Activated T-cell treated with anti-CD3 and anti-CD28 coated beads for 48 hours (primary cell): Measurements from ENCODE around the gene TBC1D19.
"Not testable (repeated sequence)": the region's sequence is repeated elsewhere in the genome, so short reads cannot be mapped to it uniquely, and the experiment has no call there.

Experiments
- DNase-seq: peaks from one replicate; pipeline ENCODE4 v3.0.0-alpha.2; 2020; ENCODE audit warnings: low read depth

Gene TBC1D19

GRCh38 chr4:26596843-26597242, 13.0 kb downstream of the TBC1D19 start:
- DNase-seq = no peak

DNA sequence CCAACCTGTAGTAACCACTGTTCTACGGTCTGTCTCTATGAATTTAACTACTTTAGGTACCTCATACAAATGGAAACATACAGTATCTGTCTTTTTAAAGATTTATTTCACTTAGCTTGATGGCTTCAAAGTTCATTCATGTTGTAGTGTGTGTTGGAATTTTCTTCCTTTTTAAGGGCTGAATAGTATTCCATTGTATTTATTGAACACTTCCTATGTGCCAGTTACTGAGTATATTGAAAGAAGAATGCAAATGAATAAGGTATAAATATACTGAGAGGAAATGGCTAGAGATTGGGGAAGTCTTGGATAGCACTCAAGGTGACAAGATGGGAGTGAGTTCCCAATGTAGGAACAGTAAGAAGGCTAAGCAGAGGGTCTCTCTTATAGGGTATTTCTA, 17.3 kb downstream of the TBC1D19 start:
- DNase-seq = no peak

DNA sequence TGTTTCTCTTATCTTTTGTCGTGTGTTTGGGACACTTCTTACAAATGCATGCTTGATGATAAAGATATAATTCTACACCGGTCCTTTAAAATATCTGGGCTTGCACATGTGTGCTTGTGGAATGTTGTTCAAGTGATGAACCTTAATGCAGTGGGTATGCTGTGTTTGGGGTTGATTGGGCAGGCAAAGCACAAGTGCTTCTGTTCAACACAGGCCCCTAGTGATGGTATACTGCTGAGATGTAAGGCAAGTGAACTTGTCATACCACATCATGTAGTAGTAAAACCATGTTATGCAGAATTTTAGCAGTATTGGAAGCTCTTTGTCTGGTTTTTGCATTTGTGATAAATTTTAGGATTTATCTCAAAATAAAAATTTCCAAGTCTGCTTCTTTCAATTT, 23.9 kb downstream of the TBC1D19 start:
- no peak for DNase-seq

- no peak for DNase-seq
Measured at GRCh38 chr4:26609391-26609790, 25.5 kb downstream of the TBC1D19 start.

DNA sequence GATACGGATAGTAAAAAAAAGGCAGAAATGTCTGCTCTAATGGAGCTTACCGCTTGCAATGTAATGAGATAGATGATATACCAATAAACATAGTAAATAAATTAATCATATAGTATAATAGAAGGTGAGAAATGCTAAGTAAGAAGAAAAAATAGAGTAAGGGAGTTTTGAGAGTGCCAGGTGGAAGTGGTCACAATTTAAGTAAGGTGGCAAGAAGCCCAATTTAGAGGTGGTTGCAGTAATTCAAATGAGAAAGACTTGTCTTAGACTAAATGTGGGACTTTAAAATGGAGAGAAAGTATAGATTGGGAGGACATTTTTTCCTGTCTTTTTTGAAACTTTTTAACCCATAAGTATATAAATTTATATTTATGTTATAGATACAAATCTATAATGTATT, 26.0 kb downstream of the TBC1D19 start:
- DNase-seq = no peak

GRCh38 chr4:26611372-26611771, 27.5 kb downstream of the TBC1D19 start:
- DNase-seq = no peak

- DNase-seq = no peak
Measured at GRCh38 chr4:26611885-26612284, 28.0 kb downstream of the TBC1D19 start.

GRCh38 chr4:26613237-26613636, 29.4 kb downstream of the TBC1D19 start:
- DNase-seq = no peak

GRCh38 chr4:26613735-26614134, 29.9 kb downstream of the TBC1D19 start:
- no peak for DNase-seq

DNA sequence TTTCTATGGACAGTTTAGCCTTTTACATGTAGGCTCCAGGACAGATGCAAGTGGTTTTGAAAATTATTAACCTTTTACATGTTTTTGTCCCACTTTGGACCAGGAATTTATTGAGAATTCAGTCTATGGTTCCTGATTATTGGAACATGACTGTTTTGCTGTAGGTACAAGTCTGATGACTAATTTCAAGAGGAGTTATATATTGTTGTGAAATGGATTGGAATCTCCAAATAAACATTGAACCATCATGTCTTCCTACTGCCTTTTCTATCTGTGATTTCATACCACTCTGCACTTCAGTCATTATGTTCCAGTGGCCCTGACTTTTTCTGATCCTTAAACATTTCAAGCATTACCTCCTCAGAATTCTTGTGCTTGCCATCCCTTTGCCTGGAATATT, 35.9 kb downstream of the TBC1D19 start:
- no peak for DNase-seq

DNA sequence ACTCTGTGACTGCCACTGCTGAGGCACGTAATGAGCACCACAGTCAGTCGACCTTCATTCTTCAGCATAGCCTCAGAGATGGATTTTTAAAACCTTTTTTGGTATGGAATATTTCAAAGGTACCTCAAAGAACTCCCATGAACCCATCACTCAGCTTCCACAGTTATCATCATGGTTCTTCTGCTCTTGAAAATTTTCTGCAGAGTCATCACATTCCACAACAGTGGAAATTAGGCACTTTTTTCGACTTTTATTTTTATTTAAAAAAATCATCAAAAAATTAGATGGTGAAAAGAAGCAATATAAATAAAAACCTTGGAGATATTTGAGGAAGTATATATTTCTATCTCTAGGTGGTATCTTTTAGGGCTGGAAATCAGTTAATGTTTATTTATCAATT, 37.5 kb downstream of the TBC1D19 start:
- DNase-seq = no peak

GRCh38 chr4:26622913-26623312, 39.0 kb downstream of the TBC1D19 start:
- DNase-seq = no peak

DNA sequence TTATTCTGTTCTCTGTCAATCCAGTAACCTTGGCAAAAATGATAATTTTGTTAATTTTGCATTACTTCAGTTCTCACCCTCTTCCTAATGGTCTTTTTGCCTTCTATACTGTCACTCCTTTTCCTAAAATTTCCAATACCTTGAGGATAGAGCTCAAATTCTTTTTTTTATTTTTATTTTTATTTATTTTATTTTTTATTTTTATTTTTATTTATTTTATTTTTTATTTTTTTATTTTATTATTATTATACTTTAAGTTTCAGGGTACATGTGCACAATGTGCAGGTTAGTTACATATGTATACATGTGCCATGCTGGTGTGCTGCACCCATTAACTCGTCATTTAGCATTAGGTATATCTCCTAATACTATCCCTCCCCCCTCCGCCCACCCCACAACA, 42.8 kb downstream of the TBC1D19 start:
- not testable (repeated sequence) for DNase-seq

GRCh38 chr4:26632916-26633315, 49.0 kb downstream of the TBC1D19 start:
- no peak for DNase-seq

DNA sequence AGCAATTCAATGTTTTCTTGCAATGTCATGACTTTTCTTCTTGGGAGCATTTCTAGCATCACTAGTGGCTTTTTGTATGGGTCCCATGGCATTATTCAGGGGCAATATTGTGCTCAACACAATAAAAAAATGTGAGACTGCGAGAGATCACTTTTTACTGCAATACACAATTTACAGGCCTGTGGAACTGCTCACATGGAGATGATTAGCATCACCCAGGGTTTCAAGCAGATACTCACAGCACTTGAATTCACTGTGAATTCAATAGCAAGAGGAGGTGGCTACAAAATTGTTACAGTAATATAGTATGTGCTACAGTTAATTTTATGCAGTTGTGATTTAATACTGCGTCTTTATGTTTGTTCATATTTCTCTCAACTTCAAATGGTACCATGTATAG, 50.4 kb downstream of the TBC1D19 start:
- DNase-seq = no peak

GRCh38 chr4:26636458-26636857, 52.6 kb downstream of the TBC1D19 start:
- no peak for DNase-seq

DNA sequence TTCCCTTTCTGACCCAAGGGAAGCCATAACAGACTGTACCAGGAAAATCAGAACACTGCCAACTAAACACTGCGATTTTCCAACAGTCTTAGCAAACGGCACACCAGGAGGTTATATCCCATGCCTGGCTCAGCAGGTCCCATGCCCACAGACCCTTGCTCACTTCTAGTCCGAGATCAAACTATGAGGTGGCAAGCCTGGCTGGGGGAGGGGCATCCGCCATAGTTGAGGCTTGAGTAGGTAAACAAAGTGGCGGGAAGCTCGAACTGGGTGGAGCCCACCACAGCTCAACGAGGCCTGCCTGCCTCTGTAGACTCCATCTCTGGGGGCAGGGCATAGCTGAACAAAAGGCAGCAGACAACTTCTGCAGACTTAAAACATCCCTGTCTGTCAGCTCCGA, 56.8 kb downstream of the TBC1D19 start:
- not testable (repeated sequence) for DNase-seq

DNA sequence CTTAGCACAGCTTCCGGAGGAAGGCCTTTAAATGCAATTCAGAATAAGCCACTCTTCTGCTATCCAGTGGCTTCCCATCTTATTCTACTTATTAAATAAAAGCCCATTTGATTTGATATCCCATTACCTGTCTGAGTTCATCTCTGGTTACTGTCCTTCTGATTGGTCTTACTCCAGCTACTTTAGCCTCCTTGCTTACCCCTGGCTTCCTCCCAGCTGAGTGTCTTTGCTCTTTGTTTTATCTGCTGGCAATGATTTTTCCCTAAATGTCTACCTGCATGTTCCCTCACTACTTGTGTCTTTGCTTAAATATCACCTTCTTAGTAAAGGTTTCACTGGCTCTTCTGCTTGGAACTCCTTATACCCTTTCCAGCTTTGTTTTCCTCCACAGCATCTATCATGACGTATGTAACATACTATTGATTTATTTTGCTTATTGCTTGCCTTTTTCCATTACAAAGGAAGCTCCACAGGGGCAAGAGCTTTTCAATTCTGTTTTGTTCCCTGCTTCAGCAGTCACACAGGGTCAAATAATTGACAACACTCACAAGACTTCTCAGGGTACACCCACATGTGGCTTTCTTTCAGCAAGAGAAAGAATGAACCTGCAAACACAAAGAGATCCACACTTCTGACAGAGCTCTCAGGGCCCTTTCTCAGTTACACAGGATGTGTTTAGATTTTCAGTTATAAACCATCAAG, 63.8 kb downstream of the TBC1D19 start:
- no peak for DNase-seq

DNA sequence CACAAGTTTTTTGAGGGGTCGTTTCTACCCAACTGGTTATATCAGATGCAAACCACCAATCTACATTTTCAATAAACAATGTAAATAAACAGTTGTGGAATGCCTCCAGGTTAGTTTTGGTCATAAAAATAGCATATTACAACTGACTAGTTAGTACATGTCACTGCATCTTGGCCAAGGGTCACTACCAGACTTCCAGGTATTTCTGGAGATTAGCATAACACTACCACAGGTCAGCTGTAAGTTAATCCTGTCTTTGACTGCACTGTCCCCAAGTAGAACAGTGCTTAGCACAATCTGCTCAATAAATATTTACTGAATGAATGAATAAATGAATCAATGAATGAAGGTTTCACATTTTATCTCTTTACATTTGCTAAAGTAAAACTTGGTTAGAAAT, 64.4 kb downstream of the TBC1D19 start:
- no peak for DNase-seq

DNA sequence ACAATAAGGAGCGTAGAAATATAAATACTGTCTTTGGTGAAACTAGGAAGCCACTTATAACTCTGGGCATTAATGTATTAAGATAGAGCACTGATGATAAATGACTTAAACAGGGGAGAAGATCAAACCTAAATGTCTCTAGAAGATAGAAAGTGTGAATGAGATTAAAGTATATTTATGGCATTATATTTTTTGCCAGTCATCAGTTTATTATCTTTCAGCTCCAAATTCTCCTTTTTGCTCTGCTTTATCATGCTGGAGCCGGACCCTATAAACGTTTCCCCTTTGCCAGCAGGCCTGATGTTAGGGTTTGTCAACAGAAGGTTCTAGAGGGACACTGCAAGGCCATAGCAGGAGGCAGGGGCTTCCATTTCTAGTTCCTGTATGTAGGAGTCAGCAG, 76.4 kb downstream of the TBC1D19 start:
- DNase-seq = no peak

DNA sequence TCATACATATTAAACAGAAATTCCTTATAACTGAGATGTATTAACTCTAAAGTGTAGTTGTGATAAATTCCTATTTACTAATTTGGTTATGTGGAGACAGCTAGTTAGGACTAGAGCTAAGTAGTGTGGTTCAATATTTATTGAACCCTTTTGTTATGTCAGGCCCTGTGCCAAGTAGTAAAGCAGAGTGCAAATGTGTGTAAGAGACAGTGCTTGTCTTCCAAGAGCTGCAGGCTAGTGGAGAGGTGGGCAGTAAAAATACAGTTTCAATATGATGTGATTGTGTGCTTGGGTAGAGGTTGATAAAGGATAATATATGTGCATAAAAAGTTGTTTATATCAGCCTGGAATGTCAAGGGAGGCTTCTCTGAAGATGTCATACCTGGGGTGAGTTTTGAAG, 80.0 kb downstream of the TBC1D19 start:
- DNase-seq = no peak

DNA sequence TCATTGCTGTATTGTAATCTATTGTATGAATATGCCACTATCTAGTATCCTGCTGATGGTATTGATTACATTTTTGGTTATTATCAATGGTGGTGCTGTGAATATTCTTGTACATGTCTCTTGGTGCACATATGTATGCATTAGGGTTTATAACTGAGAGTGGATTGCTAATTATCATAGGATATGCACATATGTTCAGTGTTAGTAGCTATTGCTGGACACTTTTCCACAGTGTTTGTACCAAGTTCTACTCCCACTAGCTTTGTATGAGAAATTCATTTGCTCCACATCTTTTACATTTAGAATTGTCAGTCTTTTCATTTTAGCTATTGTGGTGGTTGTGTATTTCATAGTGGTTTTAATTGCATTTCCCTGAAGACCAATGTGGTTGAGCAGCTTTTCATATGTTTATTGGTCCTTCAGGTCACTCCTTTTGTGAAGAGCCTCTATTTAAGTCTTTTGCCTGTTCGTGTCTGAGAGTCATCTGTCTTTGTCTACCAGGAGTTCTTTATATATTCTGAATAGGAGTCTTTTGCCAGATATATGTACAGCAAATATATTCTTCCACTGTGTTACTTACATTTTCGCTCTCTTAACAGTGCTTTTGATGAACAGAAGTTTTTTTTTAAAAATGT, 87.1 kb downstream of the TBC1D19 start:
- no peak for DNase-seq

GRCh38 chr4:26679040-26679695, 95.3 kb downstream of the TBC1D19 start:
- not testable (repeated sequence) for DNase-seq

DNA sequence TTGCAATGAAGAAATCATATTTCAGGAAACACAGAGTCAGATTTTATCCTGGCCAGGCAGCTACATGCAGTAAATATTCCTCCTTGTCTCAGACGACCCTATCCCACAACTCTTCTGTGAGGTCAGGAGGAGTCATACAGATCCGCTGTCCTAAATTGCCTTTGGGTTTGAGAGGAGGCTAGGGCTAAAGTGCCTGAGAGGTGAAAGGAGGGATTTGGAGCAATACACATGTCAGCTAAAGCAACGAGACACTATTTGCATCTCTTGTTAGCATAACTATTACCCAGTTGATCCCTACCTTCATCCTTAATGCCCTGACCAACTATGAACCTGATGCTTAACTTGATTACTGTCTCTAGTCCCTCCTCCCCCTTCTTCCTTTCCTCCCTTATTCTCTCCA, 98.6 kb downstream of the TBC1D19 start:
- no peak for DNase-seq
